GM12878 (cell line): ENCODE results near the gene SLAMF8. TPM values are rescaled to one million over a fixed set of nuclear protein-coding genes. Genes with fewer than 3 reads are reported as not detected.

Experiments used
- ATAC-seq: fragments of 200-7000 bp; cut with Tn5 transposase; 3 replicates; pipeline ENCODE4 v1.9.1; 2020; ENCODE audit warnings: mild to moderate bottlenecking, moderate library complexity
- BruUV-seq: library from RNA; stranded (reverse); fragments of 400-500 nt; replicated peaks from 2 replicates; lab custom pipeline; 2021; lab: Mats Ljungman, UMichigan
- CTCF ChIA-PET: fragments of 300-600 bp; sonication (Branson Sonifier 250); formaldehyde crosslinking; extraction: SDS; loops from one replicate; lab custom pipeline; 2021; ENCODE audit warnings: inconsistent platforms; lab: Yijun Ruan, JAX
- POLR2A ChIA-PET: fragments of 350-600 bp; formaldehyde crosslinking; extraction: SDS; loops from one replicate; lab custom pipeline; 2021; ENCODE audit warnings: inconsistent platforms; lab: Charles Lee
- RAD21 ChIA-PET: fragments of 300-600 bp; sonication (Branson Sonifier 250); formaldehyde crosslinking; loops from one replicate; lab custom pipeline; 2023; ENCODE audit warnings: antibody characterized with exemption; ENCODE audit not compliant: unreplicated experiment; lab: Charles Lee
- SMC1A ChIA-PET: fragments of 300-600 bp; sonication (Branson Sonifier 250); formaldehyde crosslinking; loops from one replicate; lab custom pipeline; 2023; ENCODE audit not compliant: unreplicated experiment, uncharacterized antibody; lab: Charles Lee
- DNase-seq: peaks from one replicate; pipeline ENCODE4 v3.0.0-alpha.2; 2011; ENCODE audit warnings: low read depth, low spot score
- FAIRE-seq: peaks from 3 replicates; lab custom pipeline; 2011; peaks lifted over from hg19 to GRCh38; lab: Jason Lieb, UNC
- H2AFZ ChIP-seq: 2 replicates; pipeline ENCODE4 v1.6.0; 2011; ENCODE audit warnings: low read depth, low read length, control low read depth; ENCODE audit not compliant: control insufficient read depth
- H3K27ac ChIP-seq: 2 replicates; pipeline ENCODE4 v1.5.1; 2011; ENCODE audit warnings: control low read depth; ENCODE audit not compliant: control insufficient read depth, insufficient read depth
- H3K27me3 ChIP-seq, 2 experiments: replicated peaks in 1 of 2; 2 replicates each; pipeline versions ENCODE4 v1.6.0 to v1.6.1; 2011; ENCODE audit warnings: low read length in 1 of 2; ENCODE audit not compliant: control insufficient read depth in 2 of 2, insufficient read depth in 2 of 2
- H3K36me3 ChIP-seq, 2 experiments: 2 replicates each; pipeline ENCODE4 v1.5.1; 2011; ENCODE audit warnings: low read length in 1 of 2; ENCODE audit not compliant: control insufficient read depth in 2 of 2, insufficient read depth in 2 of 2
- H3K4me1 ChIP-seq: 2 replicates; pipeline ENCODE4 v1.6.1; 2011; ENCODE audit warnings: mild to moderate bottlenecking, low read length, moderate library complexity, mixed read lengths; ENCODE audit not compliant: control insufficient read depth, insufficient read depth
- H3K4me2 ChIP-seq: 2 replicates; pipeline ENCODE4 v1.6.0; 2011; ENCODE audit warnings: control low read depth; ENCODE audit not compliant: control insufficient read depth, insufficient read depth
- H3K4me3 ChIP-seq: fragments of 200-600 bp; sonication (generic); 2 replicates; pipeline ENCODE4 v1.5.1; 2016
- H3K79me2 ChIP-seq: 2 replicates; pipeline ENCODE4 v1.6.0; 2011; ENCODE audit warnings: low read length; ENCODE audit not compliant: control insufficient read depth, insufficient read depth
- H3K9ac ChIP-seq: 2 replicates; pipeline ENCODE4 v1.8.0; 2011; ENCODE audit warnings: low read length, control low read depth, mixed read lengths; ENCODE audit not compliant: control insufficient read depth, insufficient read depth
- H3K9me3 ChIP-seq: replicated peaks from 3 replicates; pipeline ENCODE4 v1.5.1; 2011; ENCODE audit warnings: mild to moderate bottlenecking, low read length; ENCODE audit not compliant: control insufficient read depth, insufficient read depth
- H4K20me1 ChIP-seq: 2 replicates; pipeline ENCODE4 v1.6.0; 2011; ENCODE audit not compliant: control insufficient read depth, insufficient read depth
- CHD1 ChIP-seq: IDR thresholded peaks from 2 replicates; pipeline ENCODE4 v1.6.1; 2012; ENCODE audit warnings: low read depth, low read length, improper control_type of control experiment
- CHD4 ChIP-seq: fragments of 200-600 bp; sonication (generic); IDR thresholded peaks from 2 replicates; pipeline ENCODE4 v1.6.1; 2016; ENCODE audit warnings: mild to moderate bottlenecking
- CREM ChIP-seq: IDR thresholded peaks from 2 replicates; pipeline ENCODE4 v1.6.1; 2014; ENCODE audit warnings: antibody characterized with exemption, low read depth
- NFXL1 ChIP-seq: fragments of 450-650 bp; IDR thresholded peaks from 2 replicates; pipeline ENCODE4 v1.6.1; 2017; ENCODE audit warnings: antibody characterized with exemption, mild to moderate bottlenecking, borderline replicate concordance
- SIX5 ChIP-seq: IDR thresholded peaks from 2 replicates; pipeline ENCODE4 v1.6.1; 2011; ENCODE audit warnings: mild to moderate bottlenecking, low read depth, low read length, moderate library complexity; ENCODE audit not compliant: severe bottlenecking
- SMAD1 ChIP-seq: fragments of 450-650 bp; IDR thresholded peaks from 2 replicates; pipeline ENCODE4 v1.6.1; 2018; ENCODE audit warnings: mild to moderate bottlenecking, low read depth; ENCODE audit not compliant: partially characterized antibody
- SREBF1 ChIP-seq: IDR thresholded peaks from 2 replicates; pipeline ENCODE4 v1.6.1; 2012; ENCODE audit warnings: mild to moderate bottlenecking, low read length
- WGBS: methylation state at CpG from one replicate; pipeline ENCODE4 v1.1.6; 2016; ENCODE audit warnings: low lambda C conversion rate; ENCODE audit not compliant: insufficient replicate concordance, insufficient coverage; ENCODE audit errors: missing lambda C conversion rate; 5-methylcytosine and 5-hydroxymethylcytosine counted together
- in situ Hi-C: fragments of 300-500 bp; cut with MboI; formaldehyde crosslinking; loops from 9 replicates; pipeline ENCODE4 v1.14.3; 2018; ENCODE audit warnings: mixed read lengths
- intact Hi-C: fragments of 100-400 bp; cut with micrococcal nuclease; formaldehyde crosslinking; loops from one replicate; pipeline ENCODE4 v1.14.2; 2022; ENCODE audit not compliant: unreplicated experiment
- polyA plus RNA-seq, 11 experiments: library from polyadenylated mRNA; depleted of rRNA in 4 of 11; unstranded in 6 of 11; stranded (reverse) in 5 of 11; fragments of >200 nt; fragmentation: Nextera tagmentation in 4 of 11; fragmentation: Illumina TruSeq in 1 of 11; extraction: Ambion mirVana in 4 of 11; extraction: Trizol in 1 of 11; gene quantifications; 1 replicate in 1 of 11; 2 replicates in 10 of 11; pipeline versions ENCODE4 v1.2.1 to v1.2.3, GENCODE V29; 2011 to 2016; ENCODE audit warnings: inconsistent platforms in 2 of 11, missing spikeins in 2 of 11, low read depth in 1 of 11
- total RNA-seq, 4 experiments: library from RNA; depleted of rRNA in 3 of 4; stranded (reverse); fragments of >200 nt in 3 of 4; fragmentation: Illumina TruSeq in 1 of 4; extraction: Trizol in 1 of 4; gene quantifications; 2 replicates each; pipeline versions ENCODE4 v1.2.1 to v1.2.3, GENCODE V29; 2013 to 2021
- TF ChIP-seq, protein P1 (sequence below): fragments of 450-650 bp; IDR thresholded peaks from 2 replicates; pipeline ENCODE4 v1.6.1; 2017; ENCODE audit warnings: mild to moderate bottlenecking, low read depth, inconsistent platforms; ENCODE audit not compliant: poor library complexity, severe bottlenecking
- TF ChIP-seq, protein P2 (sequence below), 3 experiments: IDR thresholded peaks in 2 of 3; conservative IDR thresholded peaks in 1 of 3; 2 replicates each; pipeline ENCODE4 v1.5.1; 2011; ENCODE audit warnings: low read depth in 3 of 3, low read length in 3 of 3, mild to moderate bottlenecking in 3 of 3, control low read depth in 2 of 3, moderate library complexity in 2 of 3, inconsistent platforms in 1 of 3, mixed read lengths in 1 of 3; ENCODE audit not compliant: control insufficient read depth in 2 of 3, insufficient read depth in 1 of 3; ENCODE audit errors: extremely low read depth in 1 of 3
- TF ChIP-seq, protein P3 (sequence below): IDR thresholded peaks from 2 replicates; pipeline ENCODE4 v1.6.1; 2011; ENCODE audit warnings: low read depth, mild to moderate bottlenecking, low read length, moderate library complexity, borderline replicate concordance; ENCODE audit errors: extremely low read depth
- TF ChIP-seq, protein P4 (sequence below): fragments of 450-650 bp; formaldehyde crosslinking; IDR thresholded peaks from 2 replicates; pipeline ENCODE4 v1.4.0; 2022; ENCODE audit warnings: mild to moderate bottlenecking, moderate library complexity

Gene SLAMF8
- total and polyA plus RNA-seq, 10 of the 15 experiments (the other 5 are each of a cell fraction or from before 2014, with no cell fraction given) = 0.04 to 0.69 (median 0.10) TPM; not detected in 3

DNA sequence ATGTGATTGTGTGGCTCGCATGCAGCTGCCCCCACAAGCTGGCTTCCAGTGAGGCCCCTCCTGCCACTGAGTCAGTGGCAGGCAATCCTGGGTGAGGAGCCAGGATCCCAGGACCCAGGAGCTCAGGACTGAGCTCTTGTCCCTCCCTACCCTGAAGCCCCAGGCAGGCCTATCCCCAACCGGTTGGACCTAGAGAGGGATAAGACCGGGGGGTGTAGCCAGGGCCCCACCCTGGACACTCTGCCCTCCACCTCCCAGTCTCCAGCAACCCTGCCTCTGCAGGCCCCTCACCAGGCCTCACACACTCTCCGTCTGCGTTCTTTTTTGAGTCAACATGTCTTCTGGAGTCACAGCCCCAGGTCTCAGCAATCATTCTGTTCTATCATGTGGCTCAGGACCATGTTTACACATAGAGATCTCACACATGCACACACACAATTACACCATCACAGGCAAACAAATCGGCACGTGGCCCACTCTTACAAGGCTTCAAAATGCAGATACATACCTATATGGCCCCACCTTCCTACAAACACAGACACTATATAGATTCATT lies 33.2 kb downstream of the SLAMF8 start (continued):
- TF ChIP-seq, protein P1, sequence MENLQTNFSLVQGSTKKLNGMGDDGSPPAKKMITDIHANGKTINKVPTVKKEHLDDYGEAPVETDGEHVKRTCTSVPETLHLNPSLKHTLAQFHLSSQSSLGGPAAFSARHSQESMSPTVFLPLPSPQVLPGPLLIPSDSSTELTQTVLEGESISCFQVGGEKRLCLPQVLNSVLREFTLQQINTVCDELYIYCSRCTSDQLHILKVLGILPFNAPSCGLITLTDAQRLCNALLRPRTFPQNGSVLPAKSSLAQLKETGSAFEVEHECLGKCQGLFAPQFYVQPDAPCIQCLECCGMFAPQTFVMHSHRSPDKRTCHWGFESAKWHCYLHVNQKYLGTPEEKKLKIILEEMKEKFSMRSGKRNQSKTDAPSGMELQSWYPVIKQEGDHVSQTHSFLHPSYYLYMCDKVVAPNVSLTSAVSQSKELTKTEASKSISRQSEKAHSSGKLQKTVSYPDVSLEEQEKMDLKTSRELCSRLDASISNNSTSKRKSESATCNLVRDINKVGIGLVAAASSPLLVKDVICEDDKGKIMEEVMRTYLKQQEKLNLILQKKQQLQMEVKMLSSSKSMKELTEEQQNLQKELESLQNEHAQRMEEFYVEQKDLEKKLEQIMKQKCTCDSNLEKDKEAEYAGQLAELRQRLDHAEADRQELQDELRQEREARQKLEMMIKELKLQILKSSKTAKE = no peak

DNA sequence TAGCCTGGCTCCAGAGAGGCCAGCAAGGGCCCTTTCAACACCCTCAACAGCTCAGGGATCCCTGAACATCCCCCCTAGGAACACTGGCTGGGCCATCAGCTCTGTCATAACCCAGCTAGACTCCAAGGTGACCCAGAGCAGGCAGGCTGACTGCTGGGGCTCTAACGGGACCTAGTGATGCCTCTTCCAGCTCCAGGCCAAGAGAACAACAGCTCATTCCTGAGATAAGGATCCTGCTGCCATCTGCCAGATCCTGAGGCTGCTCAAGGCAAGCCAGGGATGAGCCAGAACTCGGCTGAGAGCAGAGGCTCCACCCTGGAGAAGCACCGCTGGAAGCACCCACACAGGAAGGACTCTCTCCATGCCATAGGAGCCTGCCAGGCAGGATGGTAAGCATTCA lies 33.8 kb downstream of the SLAMF8 start:
- 22% methylated on average over 3 of the region's 3 CpGs for WGBS
- Histone ChIP-seq H3K27ac (no peak overlapping the region), H4K20me1 (no peaks in the 10 kb centered on the region), H3K4me2 (no peak overlapping the region), H3K4me1 (no peaks in the 10 kb centered on the region), H3K9ac (no peak overlapping the region), H3K9me3 (no peaks in the 10 kb centered on the region), H3K79me2 (no peaks in the 10 kb centered on the region), H3K4me3 (no peak overlapping the region), H3K36me3 (no peaks in the 10 kb centered on the region), H2AFZ (no peak overlapping the region), H3K27me3 (peaks cover 3 to 11% of the 10 kb centered on the region in 2 experiments; a peak in 3 of 4 replicates)
- intact Hi-C loops (no loop called here), in situ Hi-C loops (no loop called here)
- ChIA-PET RAD21 (no interaction called here), POLR2A (no interaction called here), SMC1A (no interaction called here), CTCF (interaction anchor here (1.1 kb wide), 1 partner anchor 62 kb away, joined by 4 read pairs; no protein-coding TSS in a partner anchor)
- DNase-seq = no peak
- no TSS peak for BruUV-seq
- no peak for FAIRE-seq
- ATAC-seq = no peak
- no peak for TF ChIP-seq NFXL1
- TF ChIP-seq SREBF1 = no peak
- TF ChIP-seq, protein P2, sequence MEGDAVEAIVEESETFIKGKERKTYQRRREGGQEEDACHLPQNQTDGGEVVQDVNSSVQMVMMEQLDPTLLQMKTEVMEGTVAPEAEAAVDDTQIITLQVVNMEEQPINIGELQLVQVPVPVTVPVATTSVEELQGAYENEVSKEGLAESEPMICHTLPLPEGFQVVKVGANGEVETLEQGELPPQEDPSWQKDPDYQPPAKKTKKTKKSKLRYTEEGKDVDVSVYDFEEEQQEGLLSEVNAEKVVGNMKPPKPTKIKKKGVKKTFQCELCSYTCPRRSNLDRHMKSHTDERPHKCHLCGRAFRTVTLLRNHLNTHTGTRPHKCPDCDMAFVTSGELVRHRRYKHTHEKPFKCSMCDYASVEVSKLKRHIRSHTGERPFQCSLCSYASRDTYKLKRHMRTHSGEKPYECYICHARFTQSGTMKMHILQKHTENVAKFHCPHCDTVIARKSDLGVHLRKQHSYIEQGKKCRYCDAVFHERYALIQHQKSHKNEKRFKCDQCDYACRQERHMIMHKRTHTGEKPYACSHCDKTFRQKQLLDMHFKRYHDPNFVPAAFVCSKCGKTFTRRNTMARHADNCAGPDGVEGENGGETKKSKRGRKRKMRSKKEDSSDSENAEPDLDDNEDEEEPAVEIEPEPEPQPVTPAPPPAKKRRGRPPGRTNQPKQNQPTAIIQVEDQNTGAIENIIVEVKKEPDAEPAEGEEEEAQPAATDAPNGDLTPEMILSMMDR (IDR thresholded peaks at IDR 0.05 in 2 of 3, conservative IDR thresholded peaks at IDR 0.05 in 1 of 3; ENCODE audit: control insufficient read depth in 2 of 3, extremely low read depth in 1 of 3, insufficient read depth in 1 of 3, low read depth in 3 of 3, low read length in 3 of 3) = no peak
- no peak for TF ChIP-seq SIX5
- no peak for TF ChIP-seq CHD4
- TF ChIP-seq SMAD1 = no peak
- TF ChIP-seq, protein P3, sequence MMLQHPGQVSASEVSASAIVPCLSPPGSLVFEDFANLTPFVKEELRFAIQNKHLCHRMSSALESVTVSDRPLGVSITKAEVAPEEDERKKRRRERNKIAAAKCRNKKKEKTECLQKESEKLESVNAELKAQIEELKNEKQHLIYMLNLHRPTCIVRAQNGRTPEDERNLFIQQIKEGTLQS = no peak
- TF ChIP-seq CREM = no peak
- TF ChIP-seq, protein P4, sequence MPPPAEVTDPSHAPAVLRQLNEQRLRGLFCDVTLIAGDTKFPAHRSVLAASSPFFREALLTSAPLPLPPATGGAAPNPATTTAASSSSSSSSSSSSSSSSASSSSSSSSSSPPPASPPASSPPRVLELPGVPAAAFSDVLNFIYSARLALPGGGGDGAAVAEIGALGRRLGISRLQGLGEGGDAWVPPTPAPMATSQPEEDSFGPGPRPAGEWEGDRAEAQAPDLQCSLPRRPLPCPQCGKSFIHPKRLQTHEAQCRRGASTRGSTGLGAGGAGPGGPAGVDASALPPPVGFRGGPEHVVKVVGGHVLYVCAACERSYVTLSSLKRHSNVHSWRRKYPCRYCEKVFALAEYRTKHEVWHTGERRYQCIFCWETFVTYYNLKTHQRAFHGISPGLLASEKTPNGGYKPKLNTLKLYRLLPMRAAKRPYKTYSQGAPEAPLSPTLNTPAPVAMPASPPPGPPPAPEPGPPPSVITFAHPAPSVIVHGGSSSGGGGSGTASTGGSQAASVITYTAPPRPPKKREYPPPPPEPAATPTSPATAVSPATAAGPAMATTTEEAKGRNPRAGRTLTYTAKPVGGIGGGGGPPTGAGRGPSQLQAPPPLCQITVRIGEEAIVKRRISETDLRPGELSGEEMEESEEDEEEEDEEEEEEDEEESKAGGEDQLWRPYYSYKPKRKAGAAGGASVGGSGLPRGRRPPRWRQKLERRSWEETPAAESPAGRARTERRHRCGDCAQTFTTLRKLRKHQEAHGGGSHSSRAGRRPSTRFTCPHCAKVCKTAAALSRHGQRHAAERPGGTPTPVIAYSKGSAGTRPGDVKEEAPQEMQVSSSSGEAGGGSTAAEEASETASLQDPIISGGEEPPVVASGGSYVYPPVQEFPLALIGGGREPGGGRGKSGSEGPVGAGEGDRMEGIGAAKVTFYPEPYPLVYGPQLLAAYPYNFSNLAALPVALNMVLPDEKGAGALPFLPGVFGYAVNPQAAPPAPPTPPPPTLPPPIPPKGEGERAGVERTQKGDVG (CRISPR knock-in tag) = no peak
- TF ChIP-seq CHD1 = no peak
